IPS DF 6.9 (cell line): Measurements from ENCODE around the gene UGT1A4.

Experiments
- DNase-seq: peaks from one replicate; pipeline ENCODE4 v3.0.0-alpha.2; 2013; ENCODE audit warnings: low read depth, low spot score
- H3K27ac ChIP-seq: one replicate; pipeline ENCODE4 v1.5.1; 2013; ENCODE audit warnings: low read length, control low read depth
- H3K27me3 ChIP-seq: 2 replicates; pipeline ENCODE4 v1.6.1; 2013; ENCODE audit warnings: mild to moderate bottlenecking, low read length; ENCODE audit not compliant: control insufficient read depth, insufficient read depth
- H3K36me3 ChIP-seq: 2 replicates; pipeline ENCODE4 v1.6.1; 2013; ENCODE audit warnings: low read length; ENCODE audit not compliant: control insufficient read depth, insufficient read depth
- H3K4me1 ChIP-seq: 2 replicates; pipeline ENCODE4 v1.6.1; 2013; ENCODE audit warnings: low read length; ENCODE audit not compliant: control insufficient read depth, insufficient read depth
- H3K4me3 ChIP-seq: 2 replicates; pipeline ENCODE4 v1.5.1; 2013; ENCODE audit warnings: mild to moderate bottlenecking, low read length
- H3K9me3 ChIP-seq: 2 replicates; pipeline ENCODE4 v1.6.1; 2013; ENCODE audit warnings: low read length, inconsistent platforms; ENCODE audit not compliant: control insufficient read depth, insufficient read depth
- WGBS: extraction: QIAGEN DNeasy Blood & Tissue Kit; methylation state at CpG from one replicate; pipeline ENCODE4 v1.1.7; 2013; ENCODE audit warnings: mixed read lengths, missing lambda C conversion rate; ENCODE audit not compliant: insufficient read length, insufficient coverage; 5-methylcytosine and 5-hydroxymethylcytosine counted together

Gene UGT1A4

GRCh38 chr2:233811087-233811486, 92.6 kb downstream of the UGT1A4 start:
- H3K36me3 ChIP-seq, result no peaks in the 10 kb centered on the region
- WGBS, result no CpG with 5 or more reads among the region's 4 CpGs
- H3K27ac ChIP-seq, result no peak overlapping the region
- no peaks in the 10 kb centered on the region for H3K4me1 ChIP-seq
- H3K4me3 ChIP-seq, result no peak overlapping the region
- DNase-seq, result no peak
- H3K9me3 ChIP-seq, result no peaks in the 10 kb centered on the region
- H3K27me3 ChIP-seq, result no peaks in the 10 kb centered on the region

DNA sequence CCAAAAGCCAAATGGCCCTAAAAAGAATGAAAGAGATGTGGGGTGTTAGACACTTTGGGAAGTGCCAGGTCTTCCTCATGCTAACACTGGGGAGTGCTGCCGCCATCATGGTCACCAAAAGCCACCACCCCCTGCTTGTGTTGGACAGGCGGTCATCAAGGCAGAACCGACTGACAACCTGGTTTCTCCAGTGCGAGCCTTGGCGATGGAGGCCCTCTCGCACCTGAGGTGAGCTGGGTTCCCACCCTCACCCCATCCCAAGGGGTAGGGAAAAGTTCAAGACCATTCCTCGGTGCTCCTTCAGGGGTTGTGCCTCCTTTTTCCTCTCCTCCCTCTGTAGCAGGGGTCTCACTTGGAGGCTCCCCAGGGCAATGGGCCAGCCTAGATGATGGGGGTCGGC, 93.2 kb downstream of the UGT1A4 start:
- no peaks in the 10 kb centered on the region for H3K9me3 ChIP-seq
- no peaks in the 10 kb centered on the region for H3K27me3 ChIP-seq
- no peaks in the 10 kb centered on the region for H3K4me1 ChIP-seq
- DNase-seq, result no peak
- H3K36me3 ChIP-seq, result no peaks in the 10 kb centered on the region
- no peak overlapping the region for H3K27ac ChIP-seq
- no CpG with 5 or more reads among the region's 8 CpGs for whole genome bisulfite sequencing
- no peak overlapping the region for H3K4me3 ChIP-seq

DNA sequence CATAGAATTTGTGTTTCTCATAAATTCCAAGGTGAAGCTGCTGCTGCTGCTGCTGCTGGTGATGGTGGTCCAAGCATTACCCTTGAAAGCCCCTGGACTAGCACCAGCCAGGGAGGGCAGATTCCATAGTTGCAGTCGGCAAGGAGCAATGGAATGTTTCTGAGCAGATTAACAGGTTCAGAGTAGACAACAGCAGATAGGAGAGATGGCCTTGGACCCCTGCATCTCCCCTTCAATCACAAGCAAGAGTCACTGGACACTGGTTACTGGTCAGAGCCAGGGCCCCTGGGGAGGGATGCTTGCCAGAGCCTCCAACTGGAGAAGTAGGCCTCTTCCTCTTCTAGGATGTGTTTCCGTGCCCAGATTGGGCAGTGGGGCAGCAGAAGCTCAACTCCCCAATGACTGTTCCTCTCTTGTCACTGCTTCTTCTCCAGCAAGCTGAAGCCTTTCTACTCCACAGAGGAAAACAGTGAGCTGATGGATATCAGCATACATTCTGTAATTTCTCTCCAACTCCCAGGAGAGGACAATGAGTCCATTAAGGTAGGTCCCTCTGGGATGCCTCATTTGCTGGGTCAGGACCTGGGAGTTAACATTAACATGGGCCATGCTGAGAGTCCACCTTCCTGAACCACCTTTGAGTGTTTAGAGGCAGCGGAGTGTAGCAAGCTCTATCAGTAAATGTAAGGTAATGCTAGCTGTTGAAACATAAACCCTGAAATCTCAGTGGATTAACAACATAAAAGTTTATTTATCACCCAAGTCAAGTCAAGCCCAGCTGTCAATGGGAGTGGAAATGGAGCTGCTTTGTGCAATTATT, 94.9 kb downstream of the UGT1A4 start:
- Histone ChIP-seq H3K36me3 (no peaks in the 10 kb centered on the region), H3K27ac (no peak overlapping the region), H3K4me1 (no peaks in the 10 kb centered on the region), H3K4me3 (no peak overlapping the region), H3K27me3 (no peaks in the 10 kb centered on the region), H3K9me3 (no peaks in the 10 kb centered on the region)
- WGBS, result no CpG with 5 or more reads among the region's 3 CpGs
- no peak for DNase-seq

DNA sequence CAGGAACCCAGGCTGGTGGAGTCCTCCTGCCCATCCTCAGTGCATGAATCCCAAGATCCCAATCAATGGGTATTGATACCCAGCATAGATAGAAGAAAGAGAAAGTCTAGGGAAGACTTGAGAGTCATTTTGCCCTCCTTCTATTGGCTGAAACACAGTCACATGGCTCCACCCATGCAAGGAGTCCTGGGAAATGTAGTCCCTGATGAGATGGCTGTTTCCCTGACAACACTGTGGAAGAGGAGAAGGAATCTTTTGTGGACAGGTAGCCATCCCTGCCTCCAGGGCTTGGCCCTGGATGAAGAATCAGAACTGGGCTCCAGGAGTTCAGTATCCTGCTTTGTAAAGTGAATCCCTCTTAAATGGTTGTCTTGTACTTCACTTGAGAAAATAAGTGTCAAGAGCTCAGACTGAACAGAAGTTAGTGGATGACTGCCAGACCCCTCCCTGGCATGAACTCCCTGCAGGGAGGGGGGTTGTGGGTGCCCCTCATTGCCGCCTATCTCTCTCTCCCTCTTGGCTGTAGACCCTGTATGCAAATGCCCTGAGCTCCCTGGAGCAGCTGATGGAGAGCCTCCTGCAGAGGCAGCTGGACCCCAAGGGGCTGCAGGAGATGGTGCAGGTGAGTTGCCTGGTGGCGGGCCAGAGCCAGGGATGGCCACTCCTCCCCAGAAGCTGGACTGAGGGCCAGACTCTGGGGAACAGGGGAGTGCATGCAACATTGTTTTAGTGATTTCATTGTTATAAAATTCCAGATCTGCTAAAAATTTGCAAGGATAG, 95.7 kb downstream of the UGT1A4 start:
- no peaks in the 10 kb centered on the region for H3K27me3 ChIP-seq
- no peaks in the 10 kb centered on the region for H3K36me3 ChIP-seq
- no peaks in the 10 kb centered on the region for H3K4me1 ChIP-seq
- no peak overlapping the region for H3K4me3 ChIP-seq
- H3K9me3 ChIP-seq, result no peaks in the 10 kb centered on the region
- DNase-seq, result peak; percentile 31
- no CpG with 5 or more reads among the region's 2 CpGs for WGBS
- H3K27ac ChIP-seq, result no peak overlapping the region

- WGBS, result no CpG with 5 or more reads among the region's 6 CpGs
These were observed 97.3 kb downstream of the UGT1A4 start for GRCh38 chr2:233815861-233816260.

GRCh38 chr2:233816334-233816733, 97.8 kb downstream of the UGT1A4 start:
- Histone ChIP-seq H3K9me3 (no peaks in the 10 kb centered on the region), H3K27me3 (no peaks in the 10 kb centered on the region), H3K4me3 (no peak overlapping the region), H3K4me1 (no peaks in the 10 kb centered on the region), H3K27ac (no peak overlapping the region), H3K36me3 (no peaks in the 10 kb centered on the region)
- no CpG with 5 or more reads among the region's 2 CpGs for WGBS
- no peak for DNase-seq

More at GRCh38 chr2:233815861-233816260, 97.3 kb downstream of the UGT1A4 start:
- DNase-seq, result no peak
- Histone ChIP-seq H3K36me3 (no peaks in the 10 kb centered on the region), H3K27me3 (no peaks in the 10 kb centered on the region), H3K4me3 (no peak overlapping the region), H3K9me3 (no peaks in the 10 kb centered on the region), H3K4me1 (no peaks in the 10 kb centered on the region), H3K27ac (no peak overlapping the region)

- no peak overlapping the region for H3K27ac ChIP-seq
- no peak overlapping the region for H3K4me3 ChIP-seq
- DNase-seq, result no peak
- no peaks in the 10 kb centered on the region for H3K27me3 ChIP-seq
- H3K4me1 ChIP-seq, result no peaks in the 10 kb centered on the region
- H3K36me3 ChIP-seq, result no peaks in the 10 kb centered on the region
- no peaks in the 10 kb centered on the region for H3K9me3 ChIP-seq
- WGBS, result no CpG with 5 or more reads among the region's 4 CpGs
These were observed 98.2 kb downstream of the UGT1A4 start for GRCh38 chr2:233816771-233817170.

DNA sequence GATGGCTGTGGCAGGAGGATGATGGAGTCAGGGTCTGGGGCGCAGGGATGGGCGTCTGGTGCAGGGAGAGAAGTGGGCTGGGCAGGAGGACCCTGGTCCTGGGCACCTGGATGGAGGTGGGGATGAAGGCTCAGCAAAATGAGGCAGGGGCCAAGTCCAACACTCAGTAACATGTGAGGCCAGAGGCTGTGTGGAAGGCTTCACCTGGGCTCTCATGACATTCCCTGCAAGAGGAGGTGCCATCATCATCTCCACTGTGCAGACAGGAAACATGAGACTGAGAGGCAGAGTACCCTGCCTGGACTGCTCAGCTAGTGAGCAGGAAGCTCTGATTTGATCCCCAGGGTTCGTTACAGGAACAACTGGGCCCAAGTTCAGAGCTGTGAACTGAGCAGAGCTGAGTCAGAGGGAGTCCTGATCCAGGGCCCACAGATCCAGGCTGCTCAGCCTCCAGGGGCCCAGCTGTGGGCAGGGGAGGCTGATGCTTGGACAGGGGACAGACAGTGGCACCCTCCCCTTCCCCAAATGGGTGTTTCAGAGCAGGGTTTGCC, 98.9 kb downstream of the UGT1A4 start:
- no peaks in the 10 kb centered on the region for H3K9me3 ChIP-seq
- no peak overlapping the region for H3K27ac ChIP-seq
- no peaks in the 10 kb centered on the region for H3K27me3 ChIP-seq
- DNase-seq, result no peak
- H3K4me3 ChIP-seq, result no peak overlapping the region
- H3K4me1 ChIP-seq, result no peaks in the 10 kb centered on the region
- no peaks in the 10 kb centered on the region for H3K36me3 ChIP-seq
- no CpG with 5 or more reads among the region's 3 CpGs for WGBS

DNA sequence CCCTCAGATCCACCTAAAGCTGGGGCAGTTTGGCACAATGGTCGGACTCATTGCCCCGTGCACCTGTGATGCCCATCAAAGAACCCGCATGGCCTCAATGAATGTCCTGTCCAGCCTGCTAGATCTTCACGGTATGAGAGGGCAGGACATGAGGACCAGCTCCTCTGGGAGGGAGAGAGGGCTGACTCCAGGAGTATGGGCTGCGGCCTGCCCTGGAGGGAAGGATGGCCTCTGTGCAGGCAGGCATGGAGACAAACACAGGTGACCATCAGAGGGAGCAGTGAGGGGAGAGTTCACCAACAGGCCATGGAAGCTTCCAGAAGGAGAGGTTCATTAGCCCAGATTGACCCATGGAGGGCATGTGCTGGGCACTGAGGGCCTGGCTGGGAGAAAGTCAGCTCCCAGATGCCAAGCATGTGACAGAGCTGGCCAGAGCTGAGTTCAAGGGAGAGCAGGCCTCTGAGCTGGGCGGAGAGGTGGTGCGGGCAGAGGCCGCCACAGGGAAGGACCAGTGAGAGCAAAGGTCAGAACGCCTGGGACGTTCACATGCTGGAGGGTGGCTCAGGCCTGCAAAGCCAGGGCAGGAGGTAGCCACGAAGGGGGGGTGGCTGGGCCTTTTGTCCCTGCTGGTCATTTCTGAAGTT, 99.6 kb downstream of the UGT1A4 start:
- Histone ChIP-seq H3K36me3 (no peaks in the 10 kb centered on the region; the same call in 1 of the 2 replicates), H3K27ac (no peak overlapping the region), H3K4me3 (no peak overlapping the region), H3K9me3 (no peaks in the 10 kb centered on the region), H3K27me3 (no peaks in the 10 kb centered on the region), H3K4me1 (no peaks in the 10 kb centered on the region)
- no peak for DNase-seq
- WGBS, result no CpG with 5 or more reads among the region's 11 CpGs
